IMR-90 (cell line): ENCODE data around the gene ACBD3. TPM values are rescaled to one million over a fixed set of nuclear protein-coding genes. Genes with fewer than 3 reads are reported as not detected.

Experiments
- ATAC-seq: fragments of 200-7000 bp; cut with Tn5 transposase; 2 replicates; pipeline ENCODE4 v1.9.1; 2020; ENCODE audit warnings: low read depth, mild to moderate bottlenecking, moderate library complexity
- BruUV-seq: library from RNA; stranded (reverse); fragments of 400-500 nt; replicated peaks from 2 replicates; lab custom pipeline; 2021; lab: Mats Ljungman, UMichigan
- CTCF ChIA-PET: fragments of 300-600 bp; formaldehyde crosslinking; extraction: SDS; loops from one replicate; lab custom pipeline; 2021; ENCODE audit warnings: antibody characterized with exemption; lab: Yijun Ruan, JAX
- POLR2A ChIA-PET: fragments of 300-600 bp; sonication (Branson Sonifier 250); formaldehyde crosslinking; loops from one replicate; lab custom pipeline; 2022; ENCODE audit warnings: antibody characterized with exemption; ENCODE audit not compliant: unreplicated experiment; lab: Charles Lee
- DNase-seq: peaks from one replicate; pipeline ENCODE4 v3.0.0; 2013
- H2AFZ ChIP-seq: replicated peaks from 2 replicates; pipeline ENCODE3; 2013; ENCODE audit warnings: low read length, mild to moderate bottlenecking; ENCODE audit not compliant: poor library complexity
- H2AK5ac ChIP-seq: 2 replicates; pipeline ENCODE4 v1.6.1; 2013; ENCODE audit warnings: low read depth, low read length, inconsistent platforms
- H2AK9ac ChIP-seq: replicated peaks from 2 replicates; pipeline ENCODE3; 2013; ENCODE audit warnings: mild to moderate bottlenecking, low read depth, low read length, moderate library complexity; ENCODE audit not compliant: poor library complexity
- H2BK120ac ChIP-seq: 2 replicates; pipeline ENCODE4 v1.6.1; 2013; ENCODE audit warnings: low read depth, low read length, inconsistent platforms
- H2BK15ac ChIP-seq: 3 replicates; pipeline ENCODE4 v1.6.1; 2013; ENCODE audit warnings: low read depth, low read length, inconsistent platforms
- H2BK20ac ChIP-seq: 2 replicates; pipeline ENCODE4 v1.6.1; 2013; ENCODE audit warnings: low read depth, mild to moderate bottlenecking, inconsistent platforms, low read length, moderate library complexity
- H2BK5ac ChIP-seq: 2 replicates; pipeline ENCODE4 v1.6.1; 2013; ENCODE audit warnings: mild to moderate bottlenecking, low read depth, low read length, inconsistent platforms; ENCODE audit not compliant: poor library complexity, severe bottlenecking
- H3K14ac ChIP-seq: replicated peaks from 2 replicates; pipeline ENCODE4 v1.6.1; 2013; ENCODE audit warnings: low read depth, low read length, inconsistent platforms
- H3K18ac ChIP-seq: 2 replicates; pipeline ENCODE4 v1.6.1; 2013; ENCODE audit warnings: low read depth, low read length, control low read depth
- H3K23ac ChIP-seq: 2 replicates; pipeline ENCODE4 v1.6.1; 2013; ENCODE audit warnings: low read depth, low read length, inconsistent platforms
- H3K27ac ChIP-seq: 2 replicates; pipeline ENCODE4 v1.5.1; 2013; ENCODE audit warnings: mild to moderate bottlenecking, control low read depth, low read length; ENCODE audit not compliant: insufficient read depth
- H3K27me3 ChIP-seq: 2 replicates; pipeline ENCODE4 v1.6.1; 2013; ENCODE audit warnings: low read length; ENCODE audit not compliant: control insufficient read depth, insufficient read depth
- H3K36me3 ChIP-seq: 2 replicates; pipeline ENCODE4 v1.6.1; 2013; ENCODE audit warnings: low read length, mixed read lengths; ENCODE audit not compliant: control insufficient read depth, insufficient read depth
- H3K4ac ChIP-seq: 2 replicates; pipeline ENCODE4 v1.6.1; 2013; ENCODE audit warnings: low read depth, low read length, inconsistent platforms
- H3K4me1 ChIP-seq: 2 replicates; pipeline ENCODE4 v1.6.1; 2013; ENCODE audit warnings: low read length, mixed read lengths; ENCODE audit not compliant: control insufficient read depth, insufficient read depth
- H3K4me2 ChIP-seq: 2 replicates; pipeline ENCODE4 v1.6.1; 2013; ENCODE audit warnings: low read depth, mild to moderate bottlenecking, control low read depth, low read length, moderate library complexity
- H3K4me3 ChIP-seq: 2 replicates; pipeline ENCODE4 v1.5.1; 2013; ENCODE audit warnings: low read depth, mild to moderate bottlenecking, control low read depth, low read length, moderate library complexity; ENCODE audit not compliant: insufficient read depth
- H3K56ac ChIP-seq: 2 replicates; pipeline ENCODE4 v1.6.1; 2013; ENCODE audit warnings: low read length, inconsistent platforms; ENCODE audit not compliant: insufficient read depth; ENCODE audit errors: extremely low read depth
- H3K79me1 ChIP-seq, 2 experiments: 2 replicates each; pipeline ENCODE4 v1.6.1; 2013; ENCODE audit warnings: low read length in 2 of 2, inconsistent platforms in 1 of 2, low read depth in 1 of 2
- H3K9ac ChIP-seq: 2 replicates; pipeline ENCODE4 v1.6.1; 2013; ENCODE audit warnings: low read depth, low read length, control low read depth
- H3K9me1 ChIP-seq: 2 replicates; pipeline ENCODE4 v1.6.1; 2013; ENCODE audit warnings: low read length, inconsistent platforms; ENCODE audit not compliant: insufficient read depth
- H3K9me3 ChIP-seq: 2 replicates; pipeline ENCODE4 v1.6.1; 2013; ENCODE audit warnings: low read length; ENCODE audit not compliant: control insufficient read depth, insufficient read depth
- H4K20me1 ChIP-seq: 2 replicates; pipeline ENCODE4 v1.6.1; 2013; ENCODE audit warnings: low read length, inconsistent platforms; ENCODE audit not compliant: insufficient read depth
- H4K5ac ChIP-seq: 2 replicates; pipeline ENCODE4 v1.6.1; 2013; ENCODE audit warnings: mild to moderate bottlenecking, low read depth, low read length, control low read depth
- H4K8ac ChIP-seq, 2 experiments: 2 replicates each; pipeline ENCODE4 v1.6.1; 2013; ENCODE audit warnings: low read depth in 2 of 2, low read length in 2 of 2, control low read depth in 1 of 2, inconsistent platforms in 1 of 2
- H4K91ac ChIP-seq: 2 replicates; pipeline ENCODE4 v1.6.1; 2013; ENCODE audit warnings: low read depth, low read length, inconsistent platforms; ENCODE audit not compliant: insufficient read depth
- BHLHE40 ChIP-seq: fragments of 150-350 bp; IDR thresholded peaks from 2 replicates; pipeline ENCODE4 v1.6.1; 2016; ENCODE audit warnings: mild to moderate bottlenecking, low read depth, low read length
- WGBS, 2 experiments: methylation state at CpG; one replicate each; pipeline versions ENCODE4 v1.1.5 to v1.1.7; 2013; ENCODE audit warnings: missing lambda C conversion rate in 2 of 2; ENCODE audit not compliant: insufficient read length in 1 of 2; ENCODE audit errors: extremely low coverage in 2 of 2; 5-methylcytosine and 5-hydroxymethylcytosine counted together
- dilution Hi-C: fragments of 300-500 bp; cut with HindIII; formaldehyde crosslinking; loops from one replicate; pipeline ENCODE4 v1.14.3; 2018; ENCODE audit warnings: low sequenced_read_pairs; ENCODE audit not compliant: unreplicated experiment
- in situ Hi-C: fragments of 300-500 bp; cut with MboI; formaldehyde crosslinking; loops from 3 replicates; pipeline ENCODE4 v1.14.3; 2019; ENCODE audit warnings: low sequenced_read_pairs, inconsistent platforms, mixed read lengths
- intact Hi-C: fragments of 100-400 bp; cut with micrococcal nuclease; formaldehyde crosslinking; loops from 2 replicates; pipeline ENCODE4 v1.10.0; 2022
- polyA plus RNA-seq, 3 experiments: library from polyadenylated mRNA; depleted of rRNA; stranded (reverse); fragments of >200 nt; gene quantifications; 2 replicates each; pipeline ENCODE4 v1.2.3, GENCODE V29; 2012; ENCODE audit warnings: low replicate concordance in 1 of 3
- total RNA-seq: library from RNA; depleted of rRNA; stranded (reverse); fragments of >200 nt; gene quantifications from 2 replicates; pipeline ENCODE4 v1.2.3, GENCODE V29; 2012

Gene ACBD3
- total and polyA plus RNA-seq, 2 of the 4 experiments (the other 2 are of a cell fraction): 30.3 to 59.7 TPM

- BruUV-seq: no TSS peak
- no peak overlapping the region for H4K91ac ChIP-seq
- no CpG with 5 or more reads among the region's 3 CpGs for WGBS, 2 experiments
- H3K4me2 ChIP-seq: no peak overlapping the region
- H3K27me3 ChIP-seq: no peaks in the 10 kb centered on the region
- no peak overlapping the region for H3K9ac ChIP-seq
- peak overlapping the region; percentile 34 for H2AK9ac ChIP-seq
- no peaks in the 10 kb centered on the region for H3K36me3 ChIP-seq
- no peak overlapping the region for H3K23ac ChIP-seq
- DNase-seq: no peak
- H4K5ac ChIP-seq: no peak overlapping the region
- dilution Hi-C loops (no loop called here), in situ Hi-C loops (no loop called here), intact Hi-C loops (loop anchor here (2.0 kb wide), 1 partner anchor 43 kb away; no protein-coding TSS in a partner anchor)
- ChIA-PET CTCF (interaction anchor here (0.7 to 1.7 kb wide), 3 partner anchors 25 to 630 kb away, joined by 3 to 10 read pairs (median 4); no protein-coding TSS in a partner anchor), POLR2A (no interaction called here)
- H2BK20ac ChIP-seq: no peak overlapping the region
- H3K4me1 ChIP-seq: peaks cover 4% of the 10 kb centered on the region; the same call in 1 of the 2 replicates
- H2AFZ ChIP-seq: peak overlapping the region; percentile 49
- H4K20me1 ChIP-seq: no peaks in the 10 kb centered on the region
- TF ChIP-seq BHLHE40: no peak
- no peak overlapping the region; a peak in 1 of 4 replicates for H4K8ac ChIP-seq
- no peak overlapping the region for H3K4ac ChIP-seq
- no peak overlapping the region for H3K56ac ChIP-seq
- no peak overlapping the region for H2BK120ac ChIP-seq
- no peak for ATAC-seq
- H3K9me3 ChIP-seq: no peaks in the 10 kb centered on the region
- H3K27ac ChIP-seq: no peak overlapping the region
- H2BK15ac ChIP-seq: no peak overlapping the region
- H3K4me3 ChIP-seq: no peak overlapping the region
- H3K18ac ChIP-seq: no peak overlapping the region
- H3K79me1 ChIP-seq: no peaks in the 10 kb centered on the region
- H3K9me1 ChIP-seq: no peaks in the 10 kb centered on the region
- H3K14ac ChIP-seq: no peak overlapping the region
- no peak overlapping the region for H2AK5ac ChIP-seq
- H2BK5ac ChIP-seq: no peak overlapping the region
Measured at GRCh38 chr1:226107471-226108460, 78.8 kb downstream of the ACBD3 start.
